WERI-Rb-1 (cell line): ENCODE data around the gene TWF2.
"Not testable (repeated sequence)": the region's sequence is repeated elsewhere in the genome, so short reads cannot be mapped to it uniquely, and the experiment has no call there.

ENCODE experiments used
- DNase-seq: peaks from one replicate; pipeline ENCODE4 v3.0.0-alpha.2; 2020
- H3K27ac ChIP-seq: fragments of 250-450 bp; sonication (Bioruptor Pico); 2 replicates; pipeline ENCODE4 v1.5.1; 2020; ENCODE audit warnings: mild to moderate bottlenecking, moderate library complexity
- H3K27me3 ChIP-seq: fragments of 250-450 bp; sonication (Bioruptor Pico); 2 replicates; pipeline ENCODE4 v1.5.1; 2021; ENCODE audit warnings: mild to moderate bottlenecking, low read depth, moderate library complexity; ENCODE audit not compliant: insufficient read depth, severe bottlenecking
- H3K36me3 ChIP-seq: fragments of 250-450 bp; sonication (Bioruptor Pico); 2 replicates; pipeline ENCODE4 v1.5.1; 2020; ENCODE audit warnings: mild to moderate bottlenecking, moderate library complexity
- H3K4me3 ChIP-seq: 2 replicates; pipeline ENCODE4 v1.5.1; 2011; ENCODE audit warnings: low read depth, mild to moderate bottlenecking, control low read depth, low read length
- H3K9me3 ChIP-seq: fragments of 250-450 bp; sonication (Bioruptor Pico); 2 replicates; pipeline ENCODE4 v1.5.1; 2021; ENCODE audit warnings: mild to moderate bottlenecking, moderate library complexity; ENCODE audit not compliant: severe bottlenecking
- CTCF ChIP-seq: IDR thresholded peaks from 2 replicates; pipeline ENCODE4 v1.5.1; 2011; ENCODE audit warnings: low read depth, mild to moderate bottlenecking, control low read depth, inconsistent platforms, low read length

The TWF2 gene

GRCh38 chr3:52272831-52273230 lies 33.9 kb upstream of the TWF2 start:
- H3K27ac ChIP-seq, result no peak overlapping the region
- H3K9me3 ChIP-seq, result no peaks in the 10 kb centered on the region
- no peak overlapping the region for H3K4me3 ChIP-seq
- DNase-seq, result no peak
- H3K27me3 ChIP-seq, result no peaks in the 10 kb centered on the region
- no peak for TF ChIP-seq CTCF
- H3K36me3 ChIP-seq, result peaks cover 44% of the 10 kb centered on the region

GRCh38 chr3:52272172-52272571 lies 33.2 kb upstream of the TWF2 start:
- H3K27me3 ChIP-seq, H3K27ac ChIP-seq: not testable (repeated sequence)
- peaks cover 49% of the 10 kb centered on the region for H3K36me3 ChIP-seq

GRCh38 chr3:52270252-52270754 lies 31.3 kb upstream of the TWF2 start:
- H3K9me3 ChIP-seq, result no peaks in the 10 kb centered on the region
- no peaks in the 10 kb centered on the region for H3K27me3 ChIP-seq
- peaks cover 55% of the 10 kb centered on the region for H3K36me3 ChIP-seq
- no peak for TF ChIP-seq CTCF
- H3K27ac ChIP-seq, result no peak overlapping the region
- H3K4me3 ChIP-seq, result no peak overlapping the region
- no peak for DNase-seq

More at GRCh38 chr3:52272172-52272571, 33.2 kb upstream of the TWF2 start:
- not testable (repeated sequence) for H3K4me3 ChIP-seq, H3K9me3 ChIP-seq, DNase-seq

GRCh38 chr3:52269776-52270175 lies 30.8 kb upstream of the TWF2 start:
- Histone ChIP-seq H3K36me3 (peaks cover 50% of the 10 kb centered on the region), H3K4me3 (no peak overlapping the region), H3K27me3 (no peaks in the 10 kb centered on the region), H3K27ac (no peak overlapping the region), H3K9me3 (no peaks in the 10 kb centered on the region)
- no peak for DNase-seq
- no peak for TF ChIP-seq CTCF

GRCh38 chr3:52268036-52268435 lies 29.1 kb upstream of the TWF2 start:
- peaks cover 58% of the 10 kb centered on the region for H3K36me3 ChIP-seq
- H3K27me3 ChIP-seq, result no peaks in the 10 kb centered on the region
- no peak overlapping the region for H3K4me3 ChIP-seq
- H3K27ac ChIP-seq, result no peak overlapping the region
- TF ChIP-seq CTCF, result no peak
- no peaks in the 10 kb centered on the region for H3K9me3 ChIP-seq
- DNase-seq, result no peak

GRCh38 chr3:52265387-52265786 lies 26.4 kb upstream of the TWF2 start:
- no peak for TF ChIP-seq CTCF
- DNase-seq, result no peak
- Histone ChIP-seq H3K9me3 (no peaks in the 10 kb centered on the region), H3K36me3 (peaks cover 72% of the 10 kb centered on the region), H3K4me3 (no peak overlapping the region), H3K27me3 (no peaks in the 10 kb centered on the region), H3K27ac (no peak overlapping the region)
